Astrocyte (in vitro differentiated cells and primary cell): ENCODE data around the gene CMTM7. TPM values are rescaled to one million over a fixed set of nuclear protein-coding genes. Genes with fewer than 3 reads are reported as not detected.

Experiments
- DNase-seq: peaks from one replicate; pipeline ENCODE4 v3.0.0-alpha.2; 2010; ENCODE audit warnings: low read depth
- FAIRE-seq: peaks from 2 replicates; lab custom pipeline; 2011; peaks lifted over from hg19 to GRCh38; lab: Jason Lieb, UNC
- H2AFZ ChIP-seq: 2 replicates; pipeline ENCODE4 v1.6.0; 2012; ENCODE audit warnings: low read depth, low read length, inconsistent platforms
- H3K27ac ChIP-seq: 2 replicates; pipeline ENCODE4 v1.5.1; 2011; ENCODE audit warnings: low read depth, low read length, inconsistent platforms
- H3K27me3 ChIP-seq: 2 replicates; pipeline ENCODE4 v1.6.0; 2011; ENCODE audit warnings: low read length, inconsistent platforms; ENCODE audit not compliant: insufficient read depth
- H3K36me3 ChIP-seq: 2 replicates; pipeline ENCODE4 v1.5.1; 2011; ENCODE audit warnings: low read length, inconsistent platforms; ENCODE audit not compliant: insufficient read depth
- H3K4me1 ChIP-seq: 2 replicates; pipeline ENCODE4 v1.5.1; 2011; ENCODE audit warnings: low read length, inconsistent platforms; ENCODE audit not compliant: insufficient read depth
- H3K4me2 ChIP-seq: 2 replicates; pipeline ENCODE4 v1.6.0; 2012; ENCODE audit warnings: low read length, inconsistent platforms
- H3K4me3 ChIP-seq: 2 replicates; pipeline ENCODE4 v1.5.1; 2011; ENCODE audit warnings: low read depth, mild to moderate bottlenecking, low read length, inconsistent platforms; ENCODE audit not compliant: insufficient read depth
- H3K79me2 ChIP-seq: 2 replicates; pipeline ENCODE4 v1.6.0; 2012; ENCODE audit warnings: mild to moderate bottlenecking, low read length, inconsistent platforms; ENCODE audit not compliant: insufficient read depth
- H3K9ac ChIP-seq: 2 replicates; pipeline ENCODE4 v1.6.0; 2012; ENCODE audit warnings: mild to moderate bottlenecking, low read length, inconsistent platforms
- H3K9me3 ChIP-seq: 2 replicates; pipeline ENCODE4 v1.5.1; 2012; ENCODE audit warnings: low read depth, mild to moderate bottlenecking, low read length, inconsistent platforms; ENCODE audit not compliant: insufficient read depth
- H4K20me1 ChIP-seq: 2 replicates; pipeline ENCODE4 v1.6.0; 2012; ENCODE audit warnings: low read length, inconsistent platforms; ENCODE audit not compliant: insufficient read depth
- H3K27ac Mint-ChIP-seq: one replicate; pipeline ENCODE4 v1.8.0; 2021; ENCODE audit warnings: mild to moderate bottlenecking, mixed read lengths; ENCODE audit not compliant: unreplicated experiment
- H3K27me3 Mint-ChIP-seq: one replicate; pipeline ENCODE4 v1.8.0; 2021; ENCODE audit warnings: low read depth, mixed read lengths; ENCODE audit not compliant: unreplicated experiment
- H3K36me3 Mint-ChIP-seq: one replicate; pipeline ENCODE4 v1.8.0; 2021; ENCODE audit warnings: low read depth, mixed read lengths; ENCODE audit not compliant: unreplicated experiment
- H3K4me1 Mint-ChIP-seq: one replicate; pipeline ENCODE4 v1.8.0; 2021; ENCODE audit warnings: low read depth, mixed read lengths; ENCODE audit not compliant: unreplicated experiment
- H3K4me3 Mint-ChIP-seq: one replicate; pipeline ENCODE4 v1.8.0; 2021; ENCODE audit warnings: mild to moderate bottlenecking, moderate library complexity, mixed read lengths; ENCODE audit not compliant: unreplicated experiment
- H3K9me3 Mint-ChIP-seq: one replicate; pipeline ENCODE4 v1.8.0; 2021; ENCODE audit warnings: mild to moderate bottlenecking, mixed read lengths; ENCODE audit not compliant: unreplicated experiment
- EZH2 ChIP-seq: IDR thresholded peaks from 2 replicates; pipeline ENCODE4 v1.6.1; 2012; ENCODE audit warnings: mild to moderate bottlenecking, low read length, inconsistent platforms; ENCODE audit not compliant: insufficient read depth
- total RNA-seq: library from RNA; stranded (reverse); gene quantifications from 2 replicates; pipeline ENCODE4 v1.2.1, GENCODE V29; 2021
- TF ChIP-seq, protein P1 (sequence below): IDR thresholded peaks from 2 replicates; pipeline ENCODE4 v1.5.1; 2011; ENCODE audit warnings: low read depth, mild to moderate bottlenecking, inconsistent platforms, low read length, moderate library complexity; ENCODE audit not compliant: insufficient read depth

CMTM7 gene
- total RNA-seq, 1 donor from 2014 or later, result 23.9 TPM

DNA sequence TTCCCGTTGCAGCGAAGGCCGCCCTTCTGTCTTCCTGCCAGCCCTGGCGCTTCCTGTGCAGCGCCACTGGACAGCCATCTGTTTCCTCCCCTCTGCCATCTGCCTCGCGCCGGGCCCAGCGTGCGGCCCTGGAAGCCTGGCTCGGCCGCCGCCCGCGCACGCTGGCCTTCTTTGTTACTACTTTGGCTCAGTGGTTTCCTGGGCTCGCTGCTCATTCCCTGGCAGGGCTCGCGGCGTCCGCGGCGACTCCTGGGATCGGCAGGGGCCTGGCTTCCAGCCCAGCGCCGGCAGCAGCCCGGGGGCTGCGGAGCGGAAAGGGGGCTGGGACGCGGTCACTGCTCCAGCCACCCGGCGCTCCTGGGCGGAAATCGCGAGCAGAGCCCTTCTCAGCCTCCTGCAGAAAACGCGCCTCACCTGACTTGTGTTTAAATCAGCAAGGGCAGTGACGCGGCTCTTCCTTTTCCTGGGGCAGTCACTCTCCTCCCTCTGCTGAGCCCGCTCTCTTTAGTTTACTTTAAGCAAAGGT is 10.0 kb downstream of the CMTM7 start:
- H3K9me3 Mint-ChIP-seq, result no peaks in the 10 kb centered on the region
- H3K79me2 ChIP-seq, result peaks cover 44% of the 10 kb centered on the region
- FAIRE-seq, result no peak
- H3K36me3 ChIP-seq, result no peaks in the 10 kb centered on the region
- peak overlapping the region; percentile 50 for H3K4me3 ChIP-seq
- TF ChIP-seq, protein P1, sequence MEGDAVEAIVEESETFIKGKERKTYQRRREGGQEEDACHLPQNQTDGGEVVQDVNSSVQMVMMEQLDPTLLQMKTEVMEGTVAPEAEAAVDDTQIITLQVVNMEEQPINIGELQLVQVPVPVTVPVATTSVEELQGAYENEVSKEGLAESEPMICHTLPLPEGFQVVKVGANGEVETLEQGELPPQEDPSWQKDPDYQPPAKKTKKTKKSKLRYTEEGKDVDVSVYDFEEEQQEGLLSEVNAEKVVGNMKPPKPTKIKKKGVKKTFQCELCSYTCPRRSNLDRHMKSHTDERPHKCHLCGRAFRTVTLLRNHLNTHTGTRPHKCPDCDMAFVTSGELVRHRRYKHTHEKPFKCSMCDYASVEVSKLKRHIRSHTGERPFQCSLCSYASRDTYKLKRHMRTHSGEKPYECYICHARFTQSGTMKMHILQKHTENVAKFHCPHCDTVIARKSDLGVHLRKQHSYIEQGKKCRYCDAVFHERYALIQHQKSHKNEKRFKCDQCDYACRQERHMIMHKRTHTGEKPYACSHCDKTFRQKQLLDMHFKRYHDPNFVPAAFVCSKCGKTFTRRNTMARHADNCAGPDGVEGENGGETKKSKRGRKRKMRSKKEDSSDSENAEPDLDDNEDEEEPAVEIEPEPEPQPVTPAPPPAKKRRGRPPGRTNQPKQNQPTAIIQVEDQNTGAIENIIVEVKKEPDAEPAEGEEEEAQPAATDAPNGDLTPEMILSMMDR, result no peak
- no peak for TF ChIP-seq EZH2
- peak overlapping the region; percentile 90 for H3K4me2 ChIP-seq
- no peaks in the 10 kb centered on the region for H3K36me3 Mint-ChIP-seq
- DNase-seq, result peak; percentile 71
- H3K27ac Mint-ChIP-seq, result peak overlapping the region; percentile 75
- H3K4me1 Mint-ChIP-seq, result peaks cover 9% of the 10 kb centered on the region
- H3K4me3 Mint-ChIP-seq, result peak overlapping the region; percentile 81
- H3K9ac ChIP-seq, result peak overlapping the region; percentile 74
- H2AFZ ChIP-seq, result peak overlapping the region; percentile 77
- H3K27me3 ChIP-seq, result no peaks in the 10 kb centered on the region
- H3K9me3 ChIP-seq, result no peaks in the 10 kb centered on the region
- H3K27ac ChIP-seq, result peak overlapping the region; percentile 69
- H4K20me1 ChIP-seq, result peaks cover 4% of the 10 kb centered on the region
- no peaks in the 10 kb centered on the region for H3K27me3 Mint-ChIP-seq
- H3K4me1 ChIP-seq, result peaks cover 9% of the 10 kb centered on the region

DNA sequence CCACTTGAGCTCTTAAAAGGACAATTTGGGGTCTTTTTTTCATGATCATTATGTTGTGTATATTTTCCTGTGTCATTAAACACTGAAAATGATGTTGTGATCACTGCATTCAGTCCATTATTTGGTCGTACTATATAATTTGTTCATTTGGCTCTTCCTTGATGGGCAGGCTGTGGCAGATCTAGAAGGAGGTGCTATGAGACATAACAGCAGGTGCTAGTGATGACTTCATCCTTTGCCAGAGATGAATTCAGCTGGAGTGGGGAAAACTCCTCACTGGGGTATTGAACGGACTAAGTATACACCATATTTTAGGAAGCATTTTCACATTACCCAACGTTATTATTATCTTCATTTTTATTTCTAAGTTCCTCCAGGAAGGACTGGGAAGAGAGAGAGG is 12.0 kb downstream of the CMTM7 start:
- no peak overlapping the region for H3K27ac ChIP-seq
- TF ChIP-seq, protein P1, result no peak
- no peak for TF ChIP-seq EZH2

DNA sequence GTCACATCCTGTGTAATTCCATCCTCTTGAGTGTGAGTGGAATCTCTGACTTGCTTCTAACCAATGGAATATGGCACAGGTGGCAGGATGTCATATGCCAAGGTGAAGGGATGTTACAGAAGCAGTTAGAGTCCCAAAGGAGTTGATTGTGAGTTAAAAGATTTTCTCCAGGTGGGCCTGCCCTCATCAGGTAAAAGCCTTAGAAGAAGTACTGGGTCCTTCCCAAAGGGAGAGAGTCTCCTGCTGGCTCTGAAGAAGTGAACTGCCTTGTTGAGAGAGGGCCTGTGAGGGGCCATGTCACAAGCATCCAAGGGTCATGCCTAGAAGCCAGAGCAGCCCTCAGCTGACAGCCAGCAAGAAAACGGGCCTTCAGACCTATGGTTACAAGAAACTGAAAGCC is 13.1 kb downstream of the CMTM7 start:
- Mint-ChIP-seq H3K36me3 (no peaks in the 10 kb centered on the region), H3K4me1 (peaks cover 13% of the 10 kb centered on the region), H3K27me3 (no peaks in the 10 kb centered on the region), H3K4me3 (no peak overlapping the region), H3K27ac (no peak overlapping the region), H3K9me3 (no peaks in the 10 kb centered on the region)
- Histone ChIP-seq H3K9ac (no peak overlapping the region), H3K36me3 (no peaks in the 10 kb centered on the region), H3K27ac (no peak overlapping the region), H2AFZ (no peak overlapping the region), H4K20me1 (no peaks in the 10 kb centered on the region), H3K4me1 (peaks cover 9% of the 10 kb centered on the region), H3K9me3 (no peaks in the 10 kb centered on the region), H3K79me2 (peaks cover 26% of the 10 kb centered on the region), H3K27me3 (no peaks in the 10 kb centered on the region), H3K4me3 (no peak overlapping the region), H3K4me2 (no peak overlapping the region)
- FAIRE-seq, result no peak
- DNase-seq, result no peak
- TF ChIP-seq, protein P1, result no peak
- TF ChIP-seq EZH2, result no peak

More for the DNA sequence above, 12.0 kb downstream of the CMTM7 start:
- no peaks in the 10 kb centered on the region for H3K36me3 ChIP-seq
- Mint-ChIP-seq H3K27me3 (no peaks in the 10 kb centered on the region), H3K9me3 (no peaks in the 10 kb centered on the region), H3K4me3 (no peak overlapping the region), H3K27ac (no peak overlapping the region), H3K4me1 (peaks cover 13% of the 10 kb centered on the region), H3K36me3 (no peaks in the 10 kb centered on the region)
- no peak for DNase-seq
- no peaks in the 10 kb centered on the region for H3K27me3 ChIP-seq
- no peak for FAIRE-seq
- peaks cover 35% of the 10 kb centered on the region for H3K79me2 ChIP-seq
- no peak overlapping the region for H3K4me2 ChIP-seq
- no peak overlapping the region for H3K9ac ChIP-seq
- H3K9me3 ChIP-seq, result no peaks in the 10 kb centered on the region
- no peak overlapping the region for H3K4me3 ChIP-seq
- H2AFZ ChIP-seq, result no peak overlapping the region
- peaks cover 3% of the 10 kb centered on the region for H4K20me1 ChIP-seq
- H3K4me1 ChIP-seq, result peaks cover 9% of the 10 kb centered on the region
